ENCODE measurements around the gene FGF18. TPM values are rescaled to one million over a fixed set of nuclear protein-coding genes. Genes with fewer than 3 reads are reported as not detected.
A peak's percentile ranks its signal among the peaks of the same experiment; 100 is the strongest.
"Not testable (repeated sequence)": the region's sequence is repeated elsewhere in the genome, so short reads cannot be mapped to it uniquely, and the experiment has no call there.

Gene FGF18
- 10 to 100 TPM in 7 of 9 donors, 1 to 10 TPM in 2; 6.8 to 63.0 (median 23.1) TPM for total RNA-seq
- polyA plus RNA-seq, result 1 to 10 TPM; 3.4 to 5.5 TPM
- long read RNA-seq, donor 1, transcript FGF18-201 (5 exons, 1,986 nt), result major isoform, 87 of 95 reads
- long read RNA-seq, donor 1, partial matches to known transcripts, result 2 of 95 reads
- long read RNA-seq, donor 1, other reads (novel, unspliced or antisense), result 6 of 95 reads
- long read RNA-seq, donor 2, partial matches to known transcripts, result 2 of 6 reads
- long read RNA-seq, donor 2, other reads (novel, unspliced or antisense), result 2 of 6 reads
- long read RNA-seq, donor 3, transcript FGF18-201 (5 exons, 1,986 nt), result major isoform, 16 of 19 reads
- long read RNA-seq, donor 3, partial matches to known transcripts, result 1 of 19 reads
- long read RNA-seq, donor 3, other reads (novel, unspliced or antisense), result 2 of 19 reads

DNA sequence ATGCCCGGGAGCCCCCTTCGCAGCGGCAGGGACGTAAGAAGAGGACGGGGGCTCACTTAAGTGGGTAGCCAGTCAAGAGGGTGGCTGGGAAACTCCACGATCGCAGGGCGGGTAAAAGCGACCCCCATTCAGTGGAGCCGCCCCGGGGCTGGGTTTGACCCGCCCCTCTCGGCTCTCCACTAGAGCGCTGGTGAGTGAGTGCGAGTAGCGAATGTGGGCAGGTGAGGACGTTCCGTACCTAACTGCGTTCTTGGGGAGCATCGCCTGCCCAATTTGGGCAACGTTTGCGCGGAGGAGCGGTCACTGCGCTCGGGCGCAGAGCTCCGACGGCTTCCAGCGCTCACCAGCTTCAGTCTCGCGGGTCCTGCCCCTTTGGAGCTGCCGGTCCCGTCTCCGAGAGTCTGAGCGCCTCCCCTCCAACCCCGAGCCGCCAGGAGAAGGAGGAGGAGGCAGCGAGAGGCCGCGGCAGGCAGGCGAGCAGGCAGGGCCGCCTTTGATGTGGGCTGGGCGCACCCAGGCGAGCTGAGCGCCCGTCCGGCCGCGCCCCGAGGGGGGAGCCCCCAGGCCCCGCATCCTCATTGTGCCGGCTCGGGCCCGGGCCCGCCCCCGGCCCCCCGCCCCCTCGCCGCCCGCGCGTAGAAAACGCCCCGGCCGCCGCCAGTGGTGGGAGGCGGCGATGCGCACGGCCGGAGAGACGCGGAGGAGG is at the start of gene FGF18:
Gene FGF18, plus strand, starts transcription at position 666 of the 706 bp plus-strand sequence. CDS start 553 bp downstream, outside the sequence.
- peak; percentile 65 to 82 (median 76) for DNase-seq
- peak within 1 kb of the TSS; percentile 53 to 93 (median 82) for H3K27ac ChIP-seq
- peaks cover 4 to 55% (median 26%) of the 10 kb centered on the region in 12 donors for H3K4me1 ChIP-seq

GRCh38 chr5:171369898-171370297 is 49.5 kb upstream of the FGF18 start:
- ATAC-seq (no peak), DNase-seq (no peak)
- WGBS, 4 donors, result 94 to 98% (median 95%) methylated on average over 4 of the region's 4 CpGs
- Histone ChIP-seq H3K9me3 (no peaks in the 10 kb centered on the region), H3K27me3 (peaks cover 0 to 8% (median 0%) of the 10 kb centered on the region in 9 donors), H3K36me3 (no peaks in the 10 kb centered on the region), H3K4me1 (no peaks in the 10 kb centered on the region), H3K27ac (no peak overlapping the region), H3K4me3 (no peak overlapping the region)
- intact Hi-C loops (cut with DNase I), result no loop called here
- TF ChIP-seq, protein P1, sequence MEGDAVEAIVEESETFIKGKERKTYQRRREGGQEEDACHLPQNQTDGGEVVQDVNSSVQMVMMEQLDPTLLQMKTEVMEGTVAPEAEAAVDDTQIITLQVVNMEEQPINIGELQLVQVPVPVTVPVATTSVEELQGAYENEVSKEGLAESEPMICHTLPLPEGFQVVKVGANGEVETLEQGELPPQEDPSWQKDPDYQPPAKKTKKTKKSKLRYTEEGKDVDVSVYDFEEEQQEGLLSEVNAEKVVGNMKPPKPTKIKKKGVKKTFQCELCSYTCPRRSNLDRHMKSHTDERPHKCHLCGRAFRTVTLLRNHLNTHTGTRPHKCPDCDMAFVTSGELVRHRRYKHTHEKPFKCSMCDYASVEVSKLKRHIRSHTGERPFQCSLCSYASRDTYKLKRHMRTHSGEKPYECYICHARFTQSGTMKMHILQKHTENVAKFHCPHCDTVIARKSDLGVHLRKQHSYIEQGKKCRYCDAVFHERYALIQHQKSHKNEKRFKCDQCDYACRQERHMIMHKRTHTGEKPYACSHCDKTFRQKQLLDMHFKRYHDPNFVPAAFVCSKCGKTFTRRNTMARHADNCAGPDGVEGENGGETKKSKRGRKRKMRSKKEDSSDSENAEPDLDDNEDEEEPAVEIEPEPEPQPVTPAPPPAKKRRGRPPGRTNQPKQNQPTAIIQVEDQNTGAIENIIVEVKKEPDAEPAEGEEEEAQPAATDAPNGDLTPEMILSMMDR (IDR thresholded peaks at IDR 0.05), result no peak
- no peak for TF ChIP-seq POLR2A (IDR thresholded peaks at IDR 0.05)

More for the DNA sequence above, at the start of gene FGF18:
- peaks cover 0 to 5% (median 0%) of the 10 kb centered on the region in 9 donors for H3K36me3 ChIP-seq
- intact Hi-C loops (cut with DNase I), result loop anchor here (1.0 to 10.0 kb wide), 16 partner anchors 63 to 636 kb away; no protein-coding TSS in a partner anchor
- no peak for TF ChIP-seq POLR2A (IDR thresholded peaks at IDR 0.05)
- TF ChIP-seq, protein P1 (IDR thresholded peaks at IDR 0.05), result peak in 4 of 12 donors; percentile 2 to 41 (median 22)
- H3K4me3 ChIP-seq, result peak within 1 kb of the TSS; percentile 44 to 77 (median 59)
- ATAC-seq, result peak; percentile 10 to 68 (median 52)
- no peaks in the 10 kb centered on the region for H3K9me3 ChIP-seq
- H3K27me3 ChIP-seq, result peaks cover 0 to 29% (median 0%) of the 10 kb centered on the region in 9 donors
- 1 to 2% (median 1%) methylated on average over 10 to 74 of the region's 74 CpGs for WGBS, 4 donors

GRCh38 chr5:171370881-171371280 is 48.6 kb upstream of the FGF18 start:
- H3K4me1 ChIP-seq; H3K27ac ChIP-seq; intact Hi-C loops (cut with DNase I); DNase-seq; H3K36me3 ChIP-seq; H3K27me3 ChIP-seq; H3K9me3 ChIP-seq; H3K4me3 ChIP-seq; ATAC-seq: not testable (repeated sequence)
- WGBS, 4 donors, result 49 to 54% (median 52%) methylated on average over 10 of the region's 10 CpGs

DNA sequence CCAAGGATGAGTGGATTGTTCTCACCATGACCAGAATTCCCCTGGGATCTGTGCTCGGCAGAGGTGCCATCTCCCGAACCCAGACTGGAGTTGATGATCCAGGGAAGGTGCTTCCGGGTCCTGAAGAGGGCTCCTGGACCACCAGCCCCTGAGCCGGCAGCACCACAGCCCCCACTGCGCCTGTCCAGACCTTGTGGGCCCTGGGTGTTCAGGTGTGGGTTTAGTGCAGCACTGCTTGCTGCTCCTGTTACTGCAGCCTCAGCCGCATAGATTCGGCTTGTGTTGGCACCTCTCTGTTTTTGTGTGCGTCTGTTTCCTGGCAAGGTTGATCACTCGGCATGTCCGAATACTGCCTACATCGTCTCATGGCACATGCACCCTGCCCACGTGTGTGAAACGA is 48.1 kb upstream of the FGF18 start:
- no peak for ATAC-seq
- no peak for DNase-seq
- no peaks in the 10 kb centered on the region for H3K36me3 ChIP-seq
- H3K27me3 ChIP-seq, result peaks cover 0 to 8% (median 0%) of the 10 kb centered on the region in 9 donors
- H3K4me1 ChIP-seq, result no peaks in the 10 kb centered on the region
- intact Hi-C loops (cut with DNase I), result no loop called here
- 77 to 87% (median 87%) methylated on average over 10 to 13 of the region's 13 CpGs for WGBS, 4 donors
- H3K9me3 ChIP-seq, result no peaks in the 10 kb centered on the region
- TF ChIP-seq, protein P1 (IDR thresholded peaks at IDR 0.05), result no peak
- no peak for TF ChIP-seq POLR2A (IDR thresholded peaks at IDR 0.05)
- H3K27ac ChIP-seq, result no peak overlapping the region
- no peak overlapping the region for H3K4me3 ChIP-seq

Measured in heart left ventricle (tissue), 16 donors.